Measurements from ENCODE around the gene SLC51B.
"Not testable (repeated sequence)": the region's sequence is repeated elsewhere in the genome, so short reads cannot be mapped to it uniquely, and the experiment has no call there.

Gene SLC51B

DNA sequence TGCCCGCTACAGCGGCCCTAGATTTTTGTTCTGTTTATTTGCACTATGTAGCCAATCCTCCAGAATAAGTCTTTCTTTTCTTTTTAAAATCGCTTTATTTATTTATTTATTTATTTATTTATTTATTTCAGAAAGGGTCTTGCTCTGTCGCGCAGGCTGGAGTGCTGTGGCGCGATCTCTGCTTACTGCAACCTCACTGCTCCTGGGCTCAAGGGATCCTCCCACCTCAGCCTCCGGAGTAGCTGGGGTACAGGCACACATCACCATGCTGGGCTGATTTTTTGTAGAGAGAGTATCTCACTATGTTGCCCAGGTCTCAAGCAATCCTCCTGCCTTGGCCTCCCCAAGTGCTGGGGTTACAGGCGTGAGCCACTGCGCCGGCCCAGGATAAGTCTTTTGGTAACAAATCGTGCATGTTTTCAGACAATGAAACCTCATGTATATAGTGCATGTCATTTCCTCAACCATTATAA, 15.4 kb upstream of the SLC51B start:
- no peak for DNase-seq
- H3K27ac Mint-ChIP-seq: no peak overlapping the region

DNA sequence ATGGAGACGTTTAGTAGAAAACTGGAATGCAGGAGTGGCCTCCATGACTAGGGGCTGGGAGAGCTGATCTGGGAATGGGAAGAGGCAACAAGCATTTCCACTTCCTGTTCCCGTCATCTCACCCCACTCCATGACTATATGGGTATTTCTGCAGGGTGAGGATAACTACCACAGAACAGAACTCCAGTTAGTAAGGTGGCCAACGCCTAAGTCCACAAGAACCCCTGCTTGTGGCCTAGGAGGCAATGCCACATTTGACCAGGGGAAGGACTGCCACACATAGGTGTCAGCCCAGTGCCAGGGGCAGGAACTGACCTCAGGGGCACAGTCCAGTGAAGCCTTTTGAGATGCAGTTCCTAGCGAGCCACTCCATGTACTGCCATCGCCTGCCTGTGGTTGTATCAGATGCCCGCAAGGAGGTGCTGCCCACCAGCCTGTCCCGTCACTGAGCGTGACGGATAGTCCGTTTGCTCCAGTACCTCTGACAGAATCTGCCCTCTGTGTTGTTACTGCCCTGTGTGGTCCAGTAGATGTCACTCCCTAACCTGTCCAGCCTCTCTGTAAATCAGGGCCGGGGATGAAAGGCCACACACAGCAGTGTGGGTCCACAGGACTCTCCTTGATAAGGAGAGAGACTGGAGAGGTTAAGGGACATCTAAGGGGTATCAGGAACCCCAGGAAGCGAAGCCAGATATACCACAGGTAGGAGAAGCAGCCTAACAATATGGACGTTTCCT, 12.2 kb upstream of the SLC51B start:
- DNase-seq (peak; percentile 24 to 28 (median 25)), ATAC-seq (replicated peaks) (peak; percentile 46)
- peaks cover 11 to 16% of the 10 kb centered on the region in 2 donors for H3K4me1 Mint-ChIP-seq (ENCODE audit: low read depth in 2 of 2)
- no peak overlapping the region for H3K27ac Mint-ChIP-seq
- no peaks in the 10 kb centered on the region for H3K9me3 Mint-ChIP-seq
- no peak overlapping the region for H3K4me3 Mint-ChIP-seq
- peaks cover 0 to 26% of the 10 kb centered on the region in 2 donors for H3K27me3 Mint-ChIP-seq
- peaks cover 5% of the 10 kb centered on the region for H3K36me3 Mint-ChIP-seq (ENCODE audit: insufficient read depth)

More for the DNA sequence above, 15.4 kb upstream of the SLC51B start:
- H3K4me1 Mint-ChIP-seq (ENCODE audit: low read depth in 2 of 2): peaks cover 16 to 17% of the 10 kb centered on the region in 2 donors
- peak overlapping the region; percentile 84 to 85 for H3K4me3 Mint-ChIP-seq
- ATAC-seq (replicated peaks): no peak
- H3K36me3 Mint-ChIP-seq (ENCODE audit: insufficient read depth): peaks cover 14% of the 10 kb centered on the region
- no peaks in the 10 kb centered on the region for H3K9me3 Mint-ChIP-seq
- H3K27me3 Mint-ChIP-seq: peaks cover 0 to 26% of the 10 kb centered on the region in 2 donors

DNA sequence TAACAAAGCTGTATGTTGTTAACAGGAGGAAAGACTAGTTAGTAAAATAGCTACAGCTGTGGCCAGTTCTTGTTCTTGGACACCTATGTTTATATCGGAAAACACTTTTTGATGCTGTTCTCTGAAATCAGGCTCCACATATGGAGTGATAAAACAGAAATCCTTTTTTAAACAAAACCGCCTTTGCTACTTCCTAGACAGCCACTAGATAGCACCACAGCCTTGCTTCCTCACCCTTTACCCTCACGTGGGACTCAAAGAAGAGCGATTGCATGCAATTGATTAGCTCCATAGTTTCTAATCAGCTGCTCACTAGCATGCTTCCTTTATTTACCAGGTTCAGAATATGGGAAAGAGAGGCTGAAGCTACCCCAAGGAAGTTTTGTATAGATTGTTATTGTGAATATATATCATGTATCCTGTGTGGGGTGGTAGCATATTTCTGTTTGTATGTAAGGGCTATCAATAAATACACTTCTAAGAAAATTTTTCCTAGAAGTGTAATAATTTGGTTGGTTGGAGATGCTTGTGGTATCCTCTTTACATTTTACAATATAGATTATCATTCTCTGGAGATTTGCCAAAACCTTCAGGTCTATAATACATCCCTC, 11.4 kb upstream of the SLC51B start:
- peaks cover 0 to 26% of the 10 kb centered on the region in 2 donors for H3K27me3 Mint-ChIP-seq
- ATAC-seq (replicated peaks) (peak; percentile 26), DNase-seq (no peak)
- H3K27ac Mint-ChIP-seq: no peak overlapping the region
- H3K36me3 Mint-ChIP-seq (ENCODE audit: insufficient read depth): peaks cover 5% of the 10 kb centered on the region
- peaks cover 6 to 9% of the 10 kb centered on the region in 2 donors for H3K4me1 Mint-ChIP-seq (ENCODE audit: low read depth in 2 of 2)
- no peaks in the 10 kb centered on the region for H3K9me3 Mint-ChIP-seq
- H3K4me3 Mint-ChIP-seq: no peak overlapping the region

DNA sequence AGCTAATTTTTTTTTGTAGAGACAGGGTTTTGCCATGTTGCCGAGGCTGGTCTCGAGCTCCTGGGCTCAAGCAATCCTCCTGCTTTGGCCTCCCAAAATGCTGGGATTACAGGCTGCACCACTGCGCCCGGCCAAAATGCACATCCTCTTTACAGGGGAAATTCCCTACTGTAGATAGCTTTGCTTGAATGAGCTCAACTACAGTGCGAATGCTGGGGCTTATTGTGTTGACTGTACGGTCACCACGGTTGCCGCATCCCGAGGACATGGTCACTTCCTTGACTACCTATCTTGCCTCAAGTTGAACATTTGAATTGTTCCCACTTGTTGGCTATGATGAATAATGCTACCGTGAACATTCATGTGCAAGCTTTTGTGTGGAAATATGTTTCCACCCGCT, 10.5 kb upstream of the SLC51B start:
- H3K36me3 Mint-ChIP-seq (ENCODE audit: insufficient read depth): peaks cover 5% of the 10 kb centered on the region
- DNase-seq (no peak), ATAC-seq (replicated peaks) (no peak)
- H3K27ac Mint-ChIP-seq: no peak overlapping the region
- H3K4me3 Mint-ChIP-seq: no peak overlapping the region
- H3K27me3 Mint-ChIP-seq: peaks cover 0 to 26% of the 10 kb centered on the region in 2 donors
- no peaks in the 10 kb centered on the region for H3K9me3 Mint-ChIP-seq
- peaks cover 6 to 9% of the 10 kb centered on the region in 2 donors for H3K4me1 Mint-ChIP-seq (ENCODE audit: low read depth in 2 of 2)

DNA sequence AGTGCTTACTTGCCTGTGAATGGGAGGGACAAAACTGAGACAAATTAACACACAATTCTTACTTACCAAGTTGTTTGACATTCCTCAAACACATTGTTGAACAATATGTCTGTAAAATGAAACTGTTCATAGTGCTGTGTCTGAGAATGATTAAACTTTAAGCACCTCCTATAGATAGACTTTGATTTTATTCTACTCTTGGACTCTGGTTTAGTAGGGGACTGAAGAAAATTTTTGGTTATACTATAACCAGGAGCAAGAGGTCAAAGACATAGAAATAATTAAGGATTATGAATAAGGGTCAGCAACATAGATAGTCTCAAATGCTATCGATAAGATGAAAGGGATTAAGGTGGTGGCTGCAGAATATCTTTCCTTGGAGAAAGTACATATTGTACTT, 7.9 kb upstream of the SLC51B start:
- H3K4me1 Mint-ChIP-seq (ENCODE audit: low read depth in 2 of 2): peaks cover 6 to 9% of the 10 kb centered on the region in 2 donors
- H3K9me3 Mint-ChIP-seq: no peaks in the 10 kb centered on the region
- no peak overlapping the region for H3K27ac Mint-ChIP-seq
- ATAC-seq (replicated peaks) (no peak), DNase-seq (no peak)
- H3K36me3 Mint-ChIP-seq (ENCODE audit: insufficient read depth): no peaks in the 10 kb centered on the region
- peaks cover 0 to 15% of the 10 kb centered on the region in 2 donors for H3K27me3 Mint-ChIP-seq
- H3K4me3 Mint-ChIP-seq: no peak overlapping the region

DNA sequence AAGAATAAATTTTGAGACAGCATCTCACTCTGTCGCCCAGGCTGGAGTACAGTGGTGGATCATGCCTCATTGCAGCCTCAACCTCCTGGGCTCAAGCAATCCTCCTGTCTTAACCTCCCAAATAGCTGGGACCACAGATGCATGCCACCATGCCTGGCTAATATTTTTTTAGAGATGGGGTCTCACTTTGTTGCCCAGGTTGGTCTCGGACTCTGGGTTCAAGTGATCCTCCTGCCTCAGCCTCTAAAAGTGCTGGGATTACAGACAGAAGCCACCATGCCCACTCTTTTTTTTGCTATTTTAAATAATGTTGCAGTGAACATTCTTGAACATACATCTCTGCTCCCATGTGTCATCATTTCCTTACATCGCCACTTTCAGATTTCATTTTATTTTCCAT, 6.8 kb upstream of the SLC51B start:
- no peak overlapping the region for H3K4me3 Mint-ChIP-seq
- DNase-seq (no peak), ATAC-seq (replicated peaks) (no peak)
- no peaks in the 10 kb centered on the region for H3K36me3 Mint-ChIP-seq (ENCODE audit: insufficient read depth)
- peaks cover 0 to 13% of the 10 kb centered on the region in 2 donors for H3K27me3 Mint-ChIP-seq
- no peak overlapping the region for H3K27ac Mint-ChIP-seq
- no peaks in the 10 kb centered on the region for H3K9me3 Mint-ChIP-seq
- H3K4me1 Mint-ChIP-seq (ENCODE audit: low read depth in 2 of 2): peaks cover 2 to 5% of the 10 kb centered on the region in 2 donors

DNA sequence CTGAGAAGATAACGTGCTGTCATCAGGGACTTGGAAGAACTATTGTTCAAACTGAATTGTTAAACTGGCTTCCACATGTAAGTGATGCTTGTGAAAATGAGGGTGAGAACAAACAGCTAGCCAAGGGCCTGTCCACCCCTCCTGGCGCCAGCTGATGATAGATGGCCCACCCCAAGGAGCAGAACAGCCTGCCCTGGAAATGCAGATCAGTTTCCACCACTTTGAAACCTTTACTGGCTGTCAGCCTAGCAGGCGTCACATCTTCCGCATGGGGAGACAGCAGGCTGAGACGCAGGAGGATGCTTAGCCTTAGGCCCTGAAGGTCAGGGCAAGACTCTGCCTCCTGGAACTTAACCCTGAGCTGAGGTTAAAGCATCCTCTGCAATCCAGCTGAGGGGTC, 6.4 kb upstream of the SLC51B start:
- ATAC-seq (replicated peaks): no peak
- peaks cover 0 to under 1% of the 10 kb centered on the region in 2 donors for H3K4me1 Mint-ChIP-seq (ENCODE audit: low read depth in 2 of 2)

DNA sequence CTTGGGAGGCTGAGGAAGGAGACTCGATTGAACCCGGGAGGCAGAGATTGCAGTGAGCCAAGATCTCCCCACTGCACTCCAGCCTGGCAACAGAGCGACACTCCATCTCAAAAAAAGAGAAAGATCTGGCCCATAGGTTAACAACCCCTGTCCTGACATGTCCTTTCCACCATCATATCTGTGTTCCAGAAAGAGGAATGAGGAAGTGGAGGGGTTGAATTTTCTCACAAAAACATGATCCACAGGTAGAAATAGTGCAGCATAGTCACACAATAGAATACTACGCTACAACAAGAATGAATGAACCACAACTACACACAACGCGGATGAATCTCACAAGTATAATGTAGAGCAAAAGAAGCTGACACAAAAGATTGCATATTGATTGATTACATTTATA, 4.7 kb upstream of the SLC51B start:
- DNase-seq (no peak), ATAC-seq (replicated peaks) (no peak)

More for the DNA sequence above, 6.4 kb upstream of the SLC51B start:
- no peak for DNase-seq
- Mint-ChIP-seq H3K4me3 (no peak overlapping the region), H3K27ac (no peak overlapping the region), H3K9me3 (no peaks in the 10 kb centered on the region), H3K36me3 (ENCODE audit: insufficient read depth) (no peaks in the 10 kb centered on the region), H3K27me3 (peaks cover 0 to 12% of the 10 kb centered on the region in 2 donors)

DNA sequence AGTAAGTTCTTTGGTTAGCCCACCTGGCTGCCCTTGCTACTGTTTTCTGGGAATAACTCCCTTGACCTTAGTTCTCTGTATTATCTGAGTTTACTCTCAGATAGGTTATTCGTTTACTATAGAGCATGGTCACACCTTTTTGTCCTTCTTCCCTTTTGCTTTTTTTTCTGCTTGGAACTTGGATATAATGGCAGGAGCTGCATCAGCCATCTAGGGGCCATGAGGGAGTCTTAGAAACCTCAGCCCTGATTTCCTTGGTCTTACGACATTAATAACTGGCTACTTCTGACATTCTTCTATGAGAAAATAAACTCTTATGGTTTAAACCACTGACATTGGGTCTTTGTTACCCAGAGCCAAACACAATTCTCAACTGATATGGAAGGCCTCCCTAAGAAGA, 3.4 kb upstream of the SLC51B start:
- Mint-ChIP-seq H3K27ac (no peak overlapping the region), H3K4me3 (no peak overlapping the region), H3K4me1 (ENCODE audit: low read depth in 2 of 2) (no peaks in the 10 kb centered on the region), H3K36me3 (ENCODE audit: insufficient read depth) (no peaks in the 10 kb centered on the region), H3K9me3 (no peaks in the 10 kb centered on the region), H3K27me3 (peaks cover 7 to 25% of the 10 kb centered on the region in 2 donors)
- DNase-seq (no peak), ATAC-seq (replicated peaks) (no peak)

More for the DNA sequence above, 4.7 kb upstream of the SLC51B start:
- Mint-ChIP-seq H3K27me3 (peaks cover 6 to 21% of the 10 kb centered on the region in 2 donors), H3K4me1 (ENCODE audit: low read depth in 2 of 2) (no peaks in the 10 kb centered on the region), H3K36me3 (ENCODE audit: insufficient read depth) (no peaks in the 10 kb centered on the region), H3K4me3 (no peak overlapping the region), H3K9me3 (no peaks in the 10 kb centered on the region), H3K27ac (no peak overlapping the region)

DNA sequence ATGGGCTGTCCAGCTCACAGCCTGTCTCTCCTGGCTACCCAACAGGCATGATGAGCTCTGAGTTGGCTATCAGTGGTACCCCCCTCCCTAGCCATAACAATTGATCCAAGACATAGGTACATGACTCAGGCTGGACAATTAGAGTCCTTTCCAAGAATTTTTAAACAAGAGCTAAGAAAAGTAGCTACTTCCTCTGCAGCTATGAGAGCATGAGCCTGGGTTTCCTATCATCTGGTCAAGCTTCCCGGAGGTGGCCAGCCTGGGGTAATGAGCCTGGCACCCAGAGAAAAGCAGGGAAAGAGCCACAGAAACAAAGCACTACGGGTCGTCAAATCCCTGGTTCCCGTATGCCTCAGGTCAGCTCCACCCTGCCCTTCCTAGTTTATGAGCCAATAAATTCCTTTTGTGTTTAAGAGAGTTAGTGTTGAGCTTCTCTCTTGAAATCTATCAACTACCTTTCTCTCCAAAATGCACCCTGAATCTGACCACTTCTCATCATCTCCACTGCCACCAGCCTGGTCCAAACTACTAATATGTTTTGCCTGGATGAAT, 2.3 kb upstream of the SLC51B start:
- Mint-ChIP-seq H3K9me3 (no peaks in the 10 kb centered on the region), H3K27ac (no peak overlapping the region), H3K36me3 (ENCODE audit: insufficient read depth) (no peaks in the 10 kb centered on the region), H3K4me1 (ENCODE audit: low read depth in 2 of 2) (no peaks in the 10 kb centered on the region), H3K4me3 (no peak overlapping the region), H3K27me3 (peaks cover 7 to 25% of the 10 kb centered on the region in 2 donors)
- no peak for ATAC-seq (replicated peaks)
- no peak for DNase-seq

DNA sequence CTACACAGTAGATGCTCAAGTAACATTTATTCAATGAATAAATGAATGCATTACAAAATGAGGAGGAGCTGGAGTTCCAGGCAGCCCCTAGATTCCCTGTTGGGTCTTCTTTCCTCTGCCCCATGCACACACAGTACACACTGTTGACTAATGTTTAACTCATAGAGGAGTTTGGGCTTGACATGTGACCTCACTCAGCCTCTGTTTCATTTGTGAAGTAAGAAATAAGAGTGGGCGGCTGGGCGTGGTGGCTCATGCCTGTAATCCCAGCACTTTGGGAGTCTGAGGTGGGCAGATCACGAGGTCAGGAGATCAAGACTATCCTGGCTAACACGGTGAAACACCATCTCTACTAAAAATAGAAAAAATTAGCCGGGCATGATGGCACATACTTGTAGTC, 969 bp upstream of the SLC51B start:
- peaks cover 7 to 25% of the 10 kb centered on the region in 2 donors for H3K27me3 Mint-ChIP-seq
- not testable (repeated sequence) for ATAC-seq (replicated peaks); H3K4me1 Mint-ChIP-seq (ENCODE audit: low read depth in 2 of 2); H3K36me3 Mint-ChIP-seq (ENCODE audit: insufficient read depth); H3K9me3 Mint-ChIP-seq; H3K4me3 Mint-ChIP-seq; H3K27ac Mint-ChIP-seq; DNase-seq

DNA sequence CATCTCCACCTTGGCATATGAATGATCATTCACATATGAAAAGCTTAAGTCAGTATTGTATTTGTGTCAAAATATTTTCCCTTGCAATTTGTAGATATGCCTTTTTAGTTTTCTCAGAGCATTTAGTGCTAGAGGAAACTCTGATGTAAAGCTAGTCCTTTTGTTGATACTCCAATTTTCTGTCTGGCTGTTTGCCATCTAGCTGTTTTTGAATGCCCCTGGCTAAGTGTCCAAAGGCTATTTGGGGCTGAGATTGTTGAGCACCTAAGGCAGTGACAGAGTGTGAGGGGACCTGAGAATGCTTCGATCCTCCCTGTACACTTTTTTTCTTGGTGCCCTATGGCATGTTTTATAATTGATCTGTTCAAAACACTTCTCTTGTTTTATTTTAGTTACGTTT, 3.1 kb downstream of the SLC51B start:
- no peak for ATAC-seq (replicated peaks)
- DNase-seq: no peak
- H3K36me3 Mint-ChIP-seq (ENCODE audit: insufficient read depth): peaks cover 11% of the 10 kb centered on the region
- peaks cover 7 to 14% of the 10 kb centered on the region in 2 donors for H3K27me3 Mint-ChIP-seq
- no peaks in the 10 kb centered on the region for H3K9me3 Mint-ChIP-seq
- H3K4me3 Mint-ChIP-seq: no peak overlapping the region
- H3K27ac Mint-ChIP-seq: no peak overlapping the region
- H3K4me1 Mint-ChIP-seq (ENCODE audit: low read depth in 2 of 2): peaks cover 9 to 14% of the 10 kb centered on the region in 2 donors

DNA sequence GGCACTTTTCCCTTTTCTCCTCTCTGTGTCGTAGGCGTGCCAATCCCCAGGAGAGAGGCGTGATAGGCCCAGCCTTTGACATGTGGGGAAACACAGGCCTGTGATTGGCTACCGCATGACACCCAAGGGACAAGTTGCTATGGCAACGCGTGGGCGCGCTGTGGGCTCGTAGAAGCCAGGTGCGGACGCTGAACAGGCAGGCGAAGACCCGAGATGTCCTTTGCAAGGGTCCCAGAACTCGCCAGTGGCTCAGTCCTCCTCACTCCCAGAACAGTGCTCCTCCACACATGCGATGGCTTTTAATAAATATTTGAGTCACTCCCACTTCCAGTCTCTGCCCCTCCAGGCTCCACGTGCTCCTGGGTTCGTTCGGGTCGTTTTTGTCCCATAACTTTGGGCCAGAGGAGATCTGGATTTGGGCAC, 4.2 kb downstream of the SLC51B start:
- Mint-ChIP-seq H3K36me3 (ENCODE audit: insufficient read depth) (peaks cover 11% of the 10 kb centered on the region), H3K4me1 (ENCODE audit: low read depth in 2 of 2) (peaks cover 9 to 14% of the 10 kb centered on the region in 2 donors), H3K4me3 (peak overlapping the region; percentile 73 to 74), H3K27ac (peak overlapping the region; percentile 19 to 85), H3K9me3 (no peaks in the 10 kb centered on the region), H3K27me3 (peaks cover 7 to 14% of the 10 kb centered on the region in 2 donors)
- DNase-seq: peak; percentile 74 to 75 (median 74)
- ATAC-seq (replicated peaks): peak; percentile 99

All from effector memory CD8-positive, alpha-beta T cell (primary cell).